NCI-H1436 treated with DMSO at 0.1 percent for 48 hours (cell line): ENCODE data around the gene UFC1.
"Not testable (repeated sequence)": the region's sequence is repeated elsewhere in the genome, so short reads cannot be mapped to it uniquely, and the experiment has no call there.

Source experiments
- DNase-seq: peaks from one replicate; lab custom pipeline; 2025; lab: John Stamatoyannopoulos, UW

UFC1 gene

DNA sequence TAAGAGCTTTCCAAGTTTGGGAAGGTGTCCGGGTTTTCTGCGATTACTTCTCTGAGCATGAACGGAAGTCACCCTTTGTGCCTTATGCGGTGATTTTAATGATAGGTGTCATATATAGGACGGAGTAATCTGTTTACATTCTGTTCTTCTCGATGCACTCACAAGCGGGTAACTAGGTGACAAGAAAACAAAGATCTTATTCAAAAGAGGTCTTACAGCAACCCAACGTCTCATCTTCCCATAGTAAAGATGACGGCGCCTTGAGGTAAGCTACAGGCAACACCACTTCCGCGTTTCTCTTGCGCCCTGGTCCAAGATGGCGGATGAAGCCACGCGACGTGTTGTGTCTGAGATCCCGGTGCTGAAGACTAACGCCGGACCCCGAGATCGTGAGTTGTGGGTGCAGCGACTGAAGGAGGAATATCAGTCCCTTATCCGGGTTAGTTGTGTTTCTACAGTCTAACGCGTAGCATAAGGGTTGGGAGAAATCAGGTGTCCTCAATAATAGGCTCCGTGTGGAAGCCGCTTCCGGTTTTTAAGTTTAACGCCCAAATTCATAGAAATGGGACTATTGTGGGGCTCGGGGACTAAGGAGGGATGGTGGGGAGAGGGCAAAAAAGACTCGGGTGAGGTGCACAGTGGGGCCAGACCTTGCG is at the start of gene UFC1:
Gene UFC1 (plus strand): TSS at position 297 of the 656 bp plus-strand sequence. CDS start 20 bp downstream, at position 317.
- DNase-seq, result peak; percentile 73

DNA sequence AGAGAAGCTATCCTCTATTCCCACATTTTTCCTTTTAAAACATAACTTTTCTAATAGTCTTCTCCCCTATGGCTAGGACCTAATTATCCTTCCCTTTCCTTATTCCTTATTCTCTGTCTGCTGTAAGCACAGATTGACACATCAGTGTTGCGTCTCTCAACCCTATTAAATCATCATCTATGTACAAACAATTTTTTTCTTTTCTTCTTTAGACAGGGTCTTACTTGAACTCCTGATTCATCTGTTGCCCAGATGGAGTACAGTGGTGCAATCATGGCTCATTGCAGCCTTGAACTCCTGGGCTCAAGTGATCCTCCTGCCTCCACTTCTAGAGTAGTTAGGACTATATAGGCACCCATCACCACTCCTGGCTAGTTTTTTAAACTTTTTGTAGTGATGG is 47.3 kb upstream of the UFC1 start:
- no peak for DNase-seq

DNA sequence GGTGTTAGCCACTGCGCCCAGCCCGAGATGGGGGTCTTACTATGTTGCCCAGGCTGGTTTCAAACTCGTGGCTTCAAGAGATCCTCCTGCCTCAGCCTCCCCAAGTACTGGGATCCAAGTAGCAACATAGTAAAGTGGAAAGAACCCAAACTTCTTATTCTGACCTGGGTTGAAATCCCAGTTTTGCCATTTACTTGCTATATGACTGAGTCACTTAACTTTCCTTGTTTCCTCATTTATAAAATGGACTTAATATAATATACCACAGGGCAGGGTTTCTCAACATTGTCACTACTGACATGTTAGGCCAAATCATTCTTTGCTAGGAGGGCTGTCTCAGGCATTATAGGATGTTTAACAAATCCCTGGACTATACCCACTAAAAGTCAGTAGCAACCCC is 42.7 kb upstream of the UFC1 start:
- no peak for DNase-seq

DNA sequence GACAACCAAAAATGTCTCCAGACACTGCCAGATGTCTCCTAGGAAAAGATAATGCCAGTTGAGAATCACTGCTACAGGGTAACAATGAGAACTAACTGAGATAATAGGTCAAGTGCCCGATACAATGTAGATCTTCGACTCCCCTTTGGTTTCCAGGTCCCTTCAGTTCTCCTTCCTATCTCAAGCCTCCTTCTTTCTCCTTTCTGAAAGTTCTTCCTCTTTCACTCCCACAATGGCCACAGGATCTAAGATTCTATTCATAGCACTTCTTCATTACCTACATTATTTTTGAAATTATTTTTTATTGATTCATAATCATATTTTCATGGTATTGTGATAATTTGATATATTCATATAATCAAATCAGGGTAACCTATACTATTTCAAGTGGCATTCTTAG is 42.3 kb upstream of the UFC1 start:
- no peak for DNase-seq

DNA sequence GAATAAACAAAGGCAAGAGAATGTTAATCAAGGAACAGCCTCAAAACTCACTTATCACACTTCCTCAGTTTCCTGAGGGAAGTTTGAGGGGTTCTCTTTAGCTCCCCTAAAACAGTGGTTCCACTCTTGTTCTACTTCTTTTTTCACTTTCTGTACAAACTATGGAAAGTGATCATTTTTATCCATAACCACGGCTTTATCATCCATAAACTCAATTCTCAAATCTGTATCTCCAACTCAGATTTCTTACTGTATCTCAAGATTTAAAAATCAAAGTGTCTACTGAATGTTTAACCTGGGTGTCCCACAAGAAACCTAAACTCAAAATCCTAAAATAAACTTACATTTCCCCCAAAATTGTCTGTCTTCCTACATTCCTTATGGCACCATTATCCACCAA is 39.9 kb upstream of the UFC1 start:
- no peak for DNase-seq

DNA sequence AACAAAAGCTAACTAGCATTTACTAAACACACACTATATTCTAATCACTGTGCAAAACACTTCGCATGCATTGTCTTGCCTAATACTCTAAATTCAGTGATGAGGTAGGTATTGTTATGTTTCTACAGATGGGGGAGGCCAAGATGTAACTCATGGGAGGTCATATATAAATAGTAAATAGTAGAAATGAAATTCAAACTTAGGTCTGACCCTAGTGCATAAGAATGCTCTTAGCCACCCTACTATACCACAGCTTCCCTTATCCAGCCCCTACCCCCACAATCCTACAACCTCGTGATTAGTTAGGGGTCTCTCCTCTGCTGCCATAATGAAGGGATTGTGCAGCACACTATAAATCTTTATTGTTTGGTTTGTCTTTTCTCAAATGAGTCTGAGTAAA is 39.2 kb upstream of the UFC1 start:
- no peak for DNase-seq

DNA sequence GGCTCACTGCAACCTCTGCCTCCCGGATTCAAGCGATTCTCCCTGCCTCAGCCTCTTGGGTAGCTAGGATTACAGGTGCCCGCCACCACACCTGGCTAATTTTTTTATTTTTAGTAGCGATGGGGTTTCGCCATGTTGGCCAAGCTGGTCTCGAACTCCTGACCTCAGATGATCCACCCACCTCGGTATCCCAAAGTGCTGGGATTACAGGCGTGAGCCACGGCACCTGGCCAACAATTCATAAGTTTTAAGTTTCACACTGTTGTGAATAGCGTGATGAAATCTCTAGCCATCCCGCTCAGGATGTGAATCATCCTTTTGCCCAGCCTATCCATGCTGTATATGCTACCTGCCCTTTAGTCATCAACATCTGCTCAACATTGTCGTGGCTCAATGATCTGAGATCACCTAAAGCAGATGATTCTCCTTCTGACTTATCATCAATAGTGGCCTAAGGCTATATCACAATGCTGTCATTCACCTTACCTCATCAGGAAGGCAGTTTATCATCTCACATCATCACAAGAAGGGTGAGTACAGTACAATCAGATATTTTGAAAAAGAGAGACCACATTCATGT is 38.6 kb upstream of the UFC1 start:
- no peak for DNase-seq

DNA sequence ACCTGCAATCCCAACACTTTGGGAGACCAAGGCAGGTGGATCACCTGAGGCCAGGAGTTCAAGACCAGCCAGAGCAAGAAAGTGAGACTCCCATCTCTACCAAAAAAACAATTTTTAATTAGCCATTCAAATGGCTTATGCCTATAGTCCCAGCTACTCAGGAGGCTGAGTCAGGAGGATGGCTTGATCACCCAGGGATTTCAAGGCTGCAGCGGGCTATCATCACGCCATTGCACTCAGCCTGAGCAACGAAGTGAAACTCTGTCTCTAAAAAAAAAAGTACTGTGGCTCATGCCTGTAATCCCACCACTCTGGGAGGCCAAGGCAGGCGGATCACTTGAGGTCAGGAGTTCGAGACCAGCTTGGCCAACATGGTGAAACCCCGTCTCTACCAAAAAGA is 37.8 kb upstream of the UFC1 start:
- not testable (repeated sequence) for DNase-seq

DNA sequence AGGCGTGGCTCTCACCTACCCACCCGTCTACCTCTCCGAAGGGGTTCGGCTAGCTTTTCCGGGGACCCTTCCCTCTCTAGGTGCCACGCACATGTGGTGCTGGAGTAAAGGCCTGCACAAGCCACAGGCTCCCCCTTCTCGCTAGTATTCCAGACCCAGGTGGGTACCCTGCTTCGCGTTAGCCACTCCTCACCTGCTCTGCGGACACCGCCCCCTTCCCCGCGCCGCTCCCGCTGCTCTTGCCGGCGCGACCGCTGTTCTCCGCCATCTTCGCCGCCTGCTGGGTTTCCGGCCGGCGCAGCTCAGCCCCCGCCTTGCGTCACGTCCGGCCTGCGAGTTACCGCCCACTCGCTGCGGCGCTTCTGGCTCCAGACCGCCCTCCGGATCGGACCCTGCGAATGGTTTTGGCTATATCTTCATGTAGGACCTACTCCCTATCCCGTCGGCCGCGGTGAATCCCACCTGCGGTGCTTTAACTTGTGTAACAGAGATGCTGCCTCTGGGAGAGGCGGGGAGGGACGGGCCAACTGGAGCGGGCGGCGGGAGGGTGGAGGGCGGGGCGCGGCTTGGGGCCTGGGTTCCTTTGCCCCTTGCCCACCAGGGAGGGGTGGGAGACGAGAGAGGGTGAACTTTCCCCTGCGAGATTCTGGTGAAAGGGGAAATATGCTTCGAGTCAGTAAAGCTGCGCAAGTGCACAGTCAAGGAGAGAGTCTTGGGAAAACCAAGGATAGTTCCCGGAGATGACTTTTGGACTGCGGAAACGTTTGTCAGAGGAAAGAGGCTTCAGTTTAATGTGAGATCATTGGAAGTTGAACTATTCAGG is 35.8 kb upstream of the UFC1 start, which contains the start of the genes NIT1 and PFDN2:
Gene NIT1 (plus strand): TSS at position 347 of the 823 bp plus-strand sequence. CDS start 72 bp downstream, at position 419.
Gene PFDN2 (minus strand): TSS at position 279 of the 823 bp plus-strand sequence. CDS start 11 bp downstream, at position 268.
- DNase-seq, result peak; percentile 6

DNA sequence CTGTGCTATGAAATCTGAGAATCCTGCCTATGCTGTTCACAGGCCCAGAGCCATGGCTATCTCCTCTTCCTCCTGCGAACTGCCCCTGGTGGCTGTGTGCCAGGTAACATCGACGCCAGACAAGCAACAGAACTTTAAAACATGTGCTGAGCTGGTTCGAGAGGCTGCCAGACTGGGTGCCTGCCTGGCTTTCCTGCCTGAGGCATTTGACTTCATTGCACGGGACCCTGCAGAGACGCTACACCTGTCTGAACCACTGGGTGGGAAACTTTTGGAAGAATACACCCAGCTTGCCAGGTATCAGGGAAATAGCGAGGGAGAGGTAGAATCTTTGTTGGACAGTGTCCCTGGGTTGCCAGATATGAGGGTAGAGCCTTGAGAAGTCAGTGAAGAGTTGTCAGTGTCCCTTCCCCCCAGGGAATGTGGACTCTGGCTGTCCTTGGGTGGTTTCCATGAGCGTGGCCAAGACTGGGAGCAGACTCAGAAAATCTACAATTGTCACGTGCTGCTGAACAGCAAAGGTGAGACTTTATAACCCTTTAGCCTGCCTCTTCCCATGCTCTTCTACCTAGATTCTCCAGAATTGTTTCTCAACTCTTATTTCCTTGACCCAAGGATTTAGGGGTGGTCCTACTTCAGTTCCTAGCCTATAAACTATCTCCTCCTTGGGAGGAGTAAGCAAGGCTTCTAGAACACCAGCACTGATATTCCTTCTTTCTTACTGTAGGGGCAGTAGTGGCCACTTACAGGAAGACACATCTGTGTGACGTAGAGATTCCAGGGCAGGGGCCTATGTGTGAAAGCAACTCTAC is 34.5 kb upstream of the UFC1 start:
- no peak for DNase-seq

DNA sequence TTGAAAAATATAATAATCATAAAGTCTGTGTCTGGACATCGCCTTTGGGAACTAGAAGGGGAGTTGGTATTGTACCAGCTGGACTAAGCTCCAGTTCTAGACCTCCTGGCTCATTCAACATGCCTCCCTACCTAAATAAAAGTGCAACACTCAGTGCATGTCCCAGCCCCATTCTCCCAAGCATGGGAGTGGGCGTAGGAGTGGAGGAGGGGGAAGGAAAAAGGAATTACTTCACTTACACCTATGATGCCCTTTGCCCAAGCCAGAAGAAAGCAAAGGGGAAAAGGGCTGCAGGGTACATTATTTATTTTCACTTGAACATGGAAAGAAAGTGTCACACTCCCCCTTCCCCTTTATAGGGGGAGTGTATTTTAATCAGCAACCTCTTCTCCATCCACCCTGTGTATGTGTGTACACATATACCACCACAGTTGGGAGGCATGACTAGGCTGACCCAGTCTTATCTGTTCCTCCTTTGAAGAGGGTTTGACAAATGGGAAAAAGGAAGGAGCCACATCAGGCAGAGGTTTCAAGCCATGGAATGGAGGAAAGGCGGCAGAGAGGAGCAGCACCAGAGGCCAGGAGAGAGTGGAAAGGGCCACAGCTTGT is 32.6 kb upstream of the UFC1 start:
- DNase-seq, result no peak

DNA sequence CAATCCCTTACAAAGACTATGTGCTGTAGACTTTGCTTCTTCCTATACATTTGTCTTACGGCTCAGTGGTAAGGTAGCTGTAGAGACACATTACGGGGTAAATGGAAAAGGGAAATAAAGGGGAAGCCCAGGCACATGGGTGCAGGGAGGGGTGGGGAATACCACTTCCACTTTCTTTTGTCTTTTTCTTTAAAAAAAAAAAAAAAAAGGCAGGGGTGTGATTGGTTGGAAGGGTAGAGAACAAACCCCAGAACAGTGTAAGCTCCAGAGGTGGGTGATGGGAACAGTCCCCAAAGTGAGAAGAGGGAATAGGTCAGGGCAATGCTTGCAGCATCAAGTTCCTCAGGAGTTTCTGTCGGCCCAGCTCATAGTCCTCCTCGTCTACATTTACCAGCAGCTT is 31.9 kb upstream of the UFC1 start:
- no peak for DNase-seq

DNA sequence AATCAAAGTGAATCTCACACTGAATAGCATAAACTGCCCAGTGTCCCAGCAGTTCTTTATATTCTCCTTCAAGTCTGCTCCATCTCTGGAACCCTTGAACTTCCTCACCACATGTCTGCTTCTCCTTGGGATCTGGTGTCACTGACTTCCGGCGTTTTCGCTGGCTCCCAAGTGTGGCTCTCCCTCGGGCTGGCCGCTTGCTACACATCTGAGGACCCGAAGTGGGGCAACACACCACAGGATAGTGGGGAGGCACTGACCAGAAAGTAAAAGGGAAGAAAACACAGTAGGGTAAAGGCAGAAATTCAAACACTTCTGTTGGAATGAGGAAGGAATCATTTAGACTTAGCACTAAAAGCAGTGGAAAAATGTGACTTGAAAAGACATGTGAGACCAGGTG is 30.8 kb upstream of the UFC1 start:
- DNase-seq, result no peak

DNA sequence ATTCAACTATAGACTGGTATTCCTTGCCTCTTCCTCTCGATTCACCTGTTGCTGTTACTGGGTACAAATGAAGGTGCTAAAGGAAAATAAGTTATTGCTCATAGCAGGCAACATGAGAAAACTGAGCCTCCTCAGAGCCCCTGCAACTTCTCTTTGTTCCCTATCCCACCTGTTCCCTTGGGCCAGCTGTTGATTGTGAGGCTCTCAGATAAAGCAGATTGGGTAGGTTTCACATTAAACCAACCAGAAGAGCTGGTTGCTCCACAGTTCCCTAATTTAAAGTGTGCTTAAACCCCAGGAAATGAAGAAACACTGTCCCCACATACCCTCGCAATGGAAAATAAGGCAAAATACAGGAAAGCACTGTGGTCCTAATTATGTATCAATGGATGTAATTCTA is 26.1 kb upstream of the UFC1 start:
- DNase-seq, result no peak

DNA sequence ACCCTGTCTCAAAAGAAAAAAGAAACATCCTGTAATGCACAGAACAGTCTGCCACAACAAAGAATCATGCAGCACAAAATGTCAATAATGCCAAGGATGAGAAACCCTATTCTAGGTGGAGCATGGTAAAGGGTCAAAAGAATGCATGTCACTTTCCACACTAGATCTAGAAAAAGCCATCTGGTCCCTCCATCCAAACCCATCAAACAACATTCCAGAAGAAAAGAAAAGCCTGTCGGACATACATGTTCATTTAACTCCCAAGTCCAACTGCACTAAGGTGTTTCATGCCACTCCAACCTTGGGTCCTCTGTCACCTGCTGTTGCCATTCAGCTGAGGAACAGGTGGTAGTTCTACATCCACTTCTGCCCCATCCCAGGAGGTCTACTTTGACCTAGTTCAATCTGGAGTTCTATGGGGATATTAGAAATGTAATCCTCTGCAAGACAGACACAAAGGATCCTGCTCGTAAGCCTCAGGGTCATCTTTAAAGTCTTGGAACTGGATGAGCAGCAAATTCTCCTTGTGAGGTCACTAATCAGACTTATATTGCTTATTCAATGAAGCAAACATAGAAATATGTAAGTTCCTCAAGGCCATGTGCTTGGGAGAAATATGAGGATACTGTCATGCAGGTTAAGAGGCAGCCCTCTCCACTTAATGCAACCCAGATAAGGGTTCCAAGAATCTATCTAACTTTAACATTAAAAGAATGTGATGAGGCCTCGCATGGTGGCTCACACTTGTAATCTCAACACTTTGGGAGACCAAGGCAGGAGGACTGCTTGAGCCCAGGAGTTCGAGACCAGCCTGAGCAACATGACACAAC is 25.0 kb upstream of the UFC1 start:
- DNase-seq, result no peak

DNA sequence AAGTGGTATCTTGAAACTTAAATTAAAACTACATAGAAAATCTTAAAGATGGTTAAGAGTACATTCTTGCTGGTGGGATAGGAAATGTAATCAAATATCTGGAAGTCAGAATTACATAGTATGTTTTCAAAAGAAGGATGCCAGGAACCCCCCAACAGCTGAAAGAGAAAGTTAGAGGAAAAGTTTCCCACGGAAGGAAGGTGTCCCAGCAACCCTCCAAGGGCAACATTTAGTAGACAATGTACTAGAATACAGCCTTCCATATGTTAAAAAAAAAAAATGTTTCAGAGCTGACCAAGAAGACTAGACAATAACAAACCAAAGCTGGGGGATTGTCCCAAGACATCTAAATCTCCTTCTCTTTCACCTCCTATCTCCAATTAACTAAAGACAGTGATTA is 23.5 kb upstream of the UFC1 start:
- DNase-seq, result no peak

DNA sequence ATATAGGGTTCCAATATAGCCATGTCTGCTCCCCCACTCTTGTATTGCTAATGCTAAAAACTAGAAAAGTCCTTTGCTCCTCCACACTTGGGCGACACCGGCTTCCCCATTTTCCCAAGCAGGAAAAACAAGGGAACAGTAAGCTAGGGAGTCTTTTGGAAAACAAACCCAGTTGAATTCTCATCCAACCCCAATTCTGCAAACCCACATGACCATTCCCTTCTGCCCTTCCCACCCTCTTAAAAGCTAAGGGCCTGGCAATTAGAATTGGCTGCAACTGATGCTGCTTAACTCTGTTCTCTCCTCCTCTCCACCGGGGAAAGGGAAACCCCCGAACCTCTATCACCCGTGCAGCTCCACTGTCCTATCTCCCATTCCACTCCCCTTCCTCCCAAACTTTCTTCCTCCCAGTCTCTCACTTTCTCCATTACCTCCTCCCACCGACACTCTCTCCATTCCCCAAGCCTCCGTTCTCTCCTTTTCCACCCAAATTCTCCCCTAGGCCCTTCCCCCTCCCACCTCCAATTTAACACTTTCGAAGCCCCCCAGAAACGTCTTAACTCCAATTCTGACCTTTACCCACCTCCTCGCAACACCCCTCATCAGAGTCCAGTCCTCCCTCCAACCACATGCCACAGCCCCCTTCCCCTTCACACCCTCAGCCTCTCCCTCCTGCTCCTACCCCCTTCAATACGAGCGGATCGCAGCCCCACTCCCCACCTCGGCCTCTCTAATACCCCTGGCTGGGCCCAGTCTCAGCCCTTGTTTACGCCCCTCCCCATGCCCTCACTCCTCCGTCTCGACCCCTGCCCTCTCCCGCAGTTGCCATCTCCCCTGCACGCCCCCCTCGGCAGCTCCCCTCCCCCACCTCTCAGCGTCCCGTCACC is 22.0 kb upstream of the UFC1 start:
- no peak for DNase-seq

DNA sequence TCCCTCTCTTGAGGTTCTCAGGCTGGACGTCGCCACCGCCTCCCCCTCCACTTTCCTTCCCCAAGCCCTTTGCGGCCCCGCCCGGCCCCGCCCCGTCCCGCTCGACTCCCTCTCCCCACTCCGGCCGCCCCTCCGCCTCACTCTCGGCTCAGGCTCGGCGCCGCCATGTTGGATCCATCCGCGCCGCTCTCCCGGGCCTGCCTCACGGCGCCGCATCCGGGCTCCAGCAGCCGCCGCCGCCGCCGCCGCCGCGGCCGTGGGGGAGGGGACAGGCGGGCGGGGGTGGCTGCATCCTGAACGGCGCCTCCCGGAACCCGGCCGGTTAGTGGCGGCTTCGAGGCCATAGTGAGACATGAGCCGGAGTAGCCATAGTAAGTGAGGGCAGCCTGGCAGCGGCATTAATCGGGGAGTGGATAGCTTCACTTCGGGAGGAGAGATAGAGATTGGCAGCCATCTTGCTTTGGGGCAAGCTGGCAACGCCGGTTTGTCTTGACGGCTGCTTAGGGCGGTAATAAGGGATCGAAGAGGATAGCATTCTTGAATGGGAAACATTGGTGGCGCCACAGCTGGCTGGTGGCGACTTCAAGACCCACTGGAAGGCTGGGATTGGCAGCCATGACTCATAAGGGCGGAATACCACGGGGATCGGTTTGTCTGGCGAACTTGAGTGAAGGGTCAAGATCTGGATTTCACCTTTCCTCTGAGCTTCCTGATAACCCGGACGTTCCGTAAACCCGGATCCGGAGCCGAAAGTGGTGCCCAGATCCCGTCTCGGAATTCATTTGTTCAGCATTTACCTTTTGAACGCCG is 21.2 kb upstream of the UFC1 start, which contains the start of gene DEDD:
Gene DEDD (minus strand): TSS at position 258 of the 810 bp plus-strand sequence. CDS start 8,205 bp downstream, outside the sequence.
- DNase-seq, result peak; percentile 85
